Left lobe of liver (tissue), 2 donors: ENCODE data around the gene WWP2. TPM values are rescaled to one million over a fixed set of nuclear protein-coding genes. Genes with fewer than 3 reads are reported as not detected.
"Not testable (repeated sequence)": the region's sequence is repeated elsewhere in the genome, so short reads cannot be mapped to it uniquely, and the experiment has no call there.

Experiments
- ATAC-seq: fragments of 200-7000 bp; cut with Tn5 transposase; one replicate; pipeline ENCODE4 v1.9.1; 2020; ENCODE audit warnings: mild to moderate bottlenecking, moderate library complexity
- DNase-seq: peaks from one replicate; pipeline ENCODE4 v3.0.0-alpha.2; 2020; ENCODE audit warnings: low spot score
- total RNA-seq: library from RNA; stranded (reverse); gene quantifications from one replicate; pipeline ENCODE4 v1.2.1, GENCODE V29; 2021
- donor health status: DM: no; HTN: no; CAD: no; lungs with moderate emphysema.
- donor health status: DM: no; HTN: yes; CAD: no.

WWP2 gene
- total RNA-seq, 1 donor from 2014 or later = 24.5 TPM

- ATAC-seq = no peak
- no peak for DNase-seq
These were observed 16.9 kb upstream of the WWP2 start for GRCh38 chr16:69745232-69745612.

GRCh38 chr16:69745959-69746358, 16.2 kb upstream of the WWP2 start:
- DNase-seq (no peak), ATAC-seq (no peak)

GRCh38 chr16:69747115-69747514, 15.0 kb upstream of the WWP2 start:
- no peak for DNase-seq
- no peak for ATAC-seq

DNA sequence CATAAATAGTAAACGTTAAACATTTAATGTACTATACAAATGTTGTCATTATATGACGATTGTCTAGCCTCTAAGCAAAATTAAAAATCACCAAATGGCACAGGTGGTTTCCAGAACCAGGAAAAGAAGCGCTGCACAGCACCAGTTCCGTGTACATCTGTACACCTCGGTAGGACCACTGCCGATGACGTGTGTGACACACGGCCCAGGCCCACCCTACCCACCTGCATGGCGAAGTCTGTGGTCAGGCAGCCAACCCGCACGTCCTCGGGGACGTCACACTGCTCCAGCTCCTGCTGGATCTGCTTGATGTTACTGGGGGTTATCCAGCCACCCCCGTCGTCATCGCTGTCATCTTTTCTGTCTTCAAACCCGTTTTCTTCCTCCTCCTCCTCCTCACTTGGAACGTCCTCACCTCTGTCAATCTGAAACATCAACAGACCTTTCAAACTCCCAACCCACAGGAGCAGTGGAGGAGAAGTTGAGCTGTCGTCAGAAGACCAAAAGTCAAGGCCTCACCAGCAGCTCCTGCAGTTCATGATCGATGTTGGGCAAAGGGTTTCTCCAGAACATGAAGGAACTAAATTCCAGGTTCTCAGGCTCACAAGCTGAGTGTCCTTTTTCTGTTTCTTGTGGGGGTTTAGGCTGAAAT, 13.3 kb upstream of the WWP2 start:
- ATAC-seq (no peak), DNase-seq (no peak)

DNA sequence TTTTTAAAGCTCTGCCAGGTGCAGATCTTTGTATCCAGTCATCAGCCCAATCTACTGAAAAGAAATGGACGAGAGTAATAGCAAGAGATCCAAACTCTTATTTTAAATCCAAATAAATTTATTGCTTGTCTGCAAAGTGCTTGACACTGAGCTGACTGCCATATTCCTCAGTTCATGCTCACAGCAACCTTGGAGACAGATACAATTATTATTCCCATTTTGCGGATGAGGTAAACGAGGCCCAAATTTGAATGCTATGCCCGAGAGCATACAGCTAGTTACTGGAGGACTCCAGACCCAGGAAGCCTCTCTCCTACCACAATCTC, 8.0 kb upstream of the WWP2 start:
- ATAC-seq (no peak), DNase-seq (no peak)

DNA sequence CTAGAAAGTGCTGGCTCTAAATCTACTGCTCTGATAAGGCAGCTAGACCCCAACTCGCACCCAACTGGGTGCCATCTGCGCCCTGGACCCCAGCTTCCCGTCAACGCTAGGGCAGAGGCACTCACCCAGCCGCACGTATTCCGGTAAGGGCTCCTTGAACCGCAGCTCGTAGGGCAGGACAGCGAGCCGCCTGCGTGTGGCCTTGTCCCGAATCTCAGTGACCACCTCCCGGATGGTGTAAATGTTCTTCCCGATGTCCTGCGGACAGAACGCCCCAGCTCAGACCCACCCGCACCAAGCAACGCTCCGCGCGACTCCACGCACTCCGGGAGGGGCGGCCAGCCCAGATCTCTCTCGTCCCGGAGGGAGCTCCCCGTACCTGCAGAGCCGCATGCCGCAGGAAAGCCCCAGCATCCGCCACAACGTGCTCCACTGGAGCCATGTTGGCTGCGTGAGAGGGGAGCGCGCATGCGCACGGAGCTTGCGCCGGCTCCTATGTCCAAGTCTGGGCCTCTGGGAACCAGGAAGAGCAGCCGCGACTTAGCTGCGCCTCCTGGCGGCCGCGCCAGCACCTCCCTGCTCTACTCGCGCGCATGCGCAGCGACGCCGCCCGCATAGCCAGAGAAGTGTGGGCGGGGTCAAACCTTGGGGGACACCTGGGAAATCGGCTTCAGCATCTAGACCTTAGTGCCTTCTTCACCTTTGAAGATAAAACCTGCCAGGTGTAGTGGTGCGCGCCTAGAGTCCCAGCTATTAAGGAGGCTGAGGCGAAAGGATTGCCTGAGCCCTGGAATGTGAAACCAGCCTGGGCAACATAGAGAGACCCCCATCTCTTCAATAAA, 7.4 kb upstream of the WWP2 start, which contains the start of gene NOB1:
TSS of gene NOB1 (minus strand) at position 458 of the 842 bp plus-strand sequence. CDS start at position 442, 16 bp downstream.
- DNase-seq (peak; percentile 97), ATAC-seq (peak; percentile 98)

DNA sequence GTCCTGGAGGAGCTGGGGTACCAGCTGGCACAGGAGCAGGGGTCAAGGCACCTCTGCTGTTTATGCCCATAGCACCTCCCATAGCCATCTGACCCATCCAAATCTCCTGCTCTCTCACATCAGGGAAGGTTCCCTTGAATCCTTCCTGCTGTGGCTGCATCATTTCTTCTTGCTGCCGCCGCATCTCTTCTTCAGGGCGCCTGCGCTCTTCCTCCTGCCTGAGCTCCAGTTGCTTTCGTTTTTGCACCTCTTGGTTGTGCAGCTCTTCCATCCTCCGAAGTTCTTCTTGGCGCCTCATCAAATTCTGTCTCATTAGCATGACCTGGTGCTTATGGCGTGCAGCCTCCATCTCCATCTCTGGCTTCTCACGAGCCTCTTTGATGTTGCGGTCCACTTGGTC, 5.4 kb upstream of the WWP2 start:
- no peak for ATAC-seq
- no peak for DNase-seq

- not testable (repeated sequence) for DNase-seq, ATAC-seq
These were observed 4.8 kb upstream of the WWP2 start for GRCh38 chr16:69757375-69757774.

DNA sequence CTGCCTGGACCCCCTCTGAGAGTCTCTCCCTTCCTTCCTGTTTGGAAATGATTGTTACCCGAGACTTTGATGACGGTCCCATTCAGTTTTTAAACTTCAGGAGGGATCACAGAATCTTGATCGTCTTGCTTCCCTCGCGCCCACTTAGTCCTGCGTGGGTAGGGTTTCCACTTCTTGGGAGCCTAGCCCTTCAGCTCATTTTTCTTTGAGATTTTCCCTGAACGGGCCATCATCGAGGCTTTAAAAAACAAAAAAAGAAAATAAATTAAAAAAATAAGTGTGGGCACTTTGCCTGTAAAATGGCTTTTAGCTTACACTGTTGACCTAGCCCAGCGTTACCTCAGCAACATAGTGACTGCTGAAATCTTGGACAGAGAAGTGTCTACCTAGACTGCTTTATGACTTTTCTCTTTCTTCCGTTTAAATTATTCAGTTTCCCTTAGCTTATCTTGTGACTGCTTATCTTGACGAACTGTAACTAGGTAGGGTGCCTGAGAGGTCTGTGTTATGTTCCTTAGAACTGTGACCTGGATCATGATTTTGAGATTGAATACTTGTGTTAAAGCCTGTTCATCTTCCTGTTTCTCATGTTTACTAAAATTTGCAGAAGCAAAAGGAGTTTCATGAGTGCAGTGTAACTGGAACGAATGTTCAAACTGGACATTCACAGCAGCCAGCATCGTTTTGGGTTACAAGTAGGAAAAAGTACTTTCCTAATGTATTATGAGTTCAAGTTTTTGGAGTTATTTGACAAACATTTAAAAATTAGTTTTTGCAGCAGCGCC, 874 bp downstream of the WWP2 start:
- DNase-seq = no peak
- ATAC-seq = peak; percentile 59

DNA sequence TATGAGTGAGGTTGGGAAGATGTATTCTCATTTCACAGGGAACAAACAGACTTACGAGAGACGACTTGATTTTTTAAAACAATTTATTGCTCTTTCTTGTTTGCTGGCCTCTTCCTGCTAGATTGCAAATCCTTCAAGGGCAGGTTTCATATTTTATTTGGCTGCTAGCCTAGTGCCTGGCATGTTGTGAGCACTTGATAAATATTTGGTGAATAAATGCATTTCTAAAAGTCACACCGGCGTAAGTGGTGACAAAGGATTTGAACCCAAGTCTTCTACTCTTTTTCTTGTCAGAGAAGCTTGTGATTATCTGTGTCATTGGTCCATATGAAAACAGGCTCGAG, 1.4 kb downstream of the WWP2 start:
- ATAC-seq (no peak), DNase-seq (no peak)

GRCh38 chr16:69767459-69768229, 5.5 kb downstream of the WWP2 start:
- no peak for ATAC-seq

GRCh38 chr16:69768666-69769065, 6.5 kb downstream of the WWP2 start:
- DNase-seq = no peak
- ATAC-seq = no peak

More at GRCh38 chr16:69767459-69768229, 5.5 kb downstream of the WWP2 start:
- DNase-seq = no peak

- DNase-seq (no peak), ATAC-seq (no peak)
These were observed 7.3 kb downstream of the WWP2 start for GRCh38 chr16:69769404-69769803.

DNA sequence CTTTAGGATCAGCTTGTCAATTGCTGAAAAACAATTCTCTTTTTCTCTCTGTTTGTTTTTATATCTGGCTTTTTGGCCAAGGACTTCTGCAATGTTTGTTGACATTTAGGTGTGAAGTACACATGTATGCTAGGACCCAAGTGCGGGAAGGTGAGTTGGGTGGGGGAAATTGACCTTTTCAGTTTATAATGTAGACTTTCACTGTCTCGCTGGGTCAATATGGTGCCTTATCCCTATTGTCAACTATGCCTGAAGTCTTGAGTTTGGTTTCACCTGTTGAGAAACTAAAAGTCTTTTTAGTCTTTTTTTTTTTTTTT, 9.5 kb downstream of the WWP2 start:
- DNase-seq (no peak), ATAC-seq (peak; percentile 19)

- DNase-seq (no peak), ATAC-seq (no peak)
These were observed 11.3 kb downstream of the WWP2 start for GRCh38 chr16:69773260-69773947.

GRCh38 chr16:69775563-69775962, 13.4 kb downstream of the WWP2 start:
- ATAC-seq = no peak

DNA sequence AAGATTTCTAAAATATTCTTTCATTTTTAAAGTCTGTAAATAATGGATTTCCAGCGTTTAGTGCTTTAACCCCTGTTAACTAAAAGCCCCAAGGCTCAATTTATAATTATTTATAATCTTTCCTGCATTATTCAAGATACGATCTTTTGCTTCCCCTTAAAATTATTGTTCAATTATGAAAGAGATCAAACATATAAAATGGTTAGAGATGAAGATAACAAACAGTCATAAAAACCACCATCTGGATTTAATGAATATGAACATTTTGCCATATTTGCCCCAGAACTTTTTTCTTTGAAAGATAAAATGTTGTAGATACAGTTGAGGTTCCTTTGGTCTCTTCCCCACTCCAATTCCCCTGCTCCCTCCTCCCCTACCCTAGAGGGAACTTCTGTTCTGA, 17.6 kb downstream of the WWP2 start:
- no peak for DNase-seq
- ATAC-seq = no peak

More at GRCh38 chr16:69775563-69775962, 13.4 kb downstream of the WWP2 start:
- DNase-seq = no peak

GRCh38 chr16:69781118-69781517, 19.0 kb downstream of the WWP2 start:
- ATAC-seq (no peak), DNase-seq (no peak)

DNA sequence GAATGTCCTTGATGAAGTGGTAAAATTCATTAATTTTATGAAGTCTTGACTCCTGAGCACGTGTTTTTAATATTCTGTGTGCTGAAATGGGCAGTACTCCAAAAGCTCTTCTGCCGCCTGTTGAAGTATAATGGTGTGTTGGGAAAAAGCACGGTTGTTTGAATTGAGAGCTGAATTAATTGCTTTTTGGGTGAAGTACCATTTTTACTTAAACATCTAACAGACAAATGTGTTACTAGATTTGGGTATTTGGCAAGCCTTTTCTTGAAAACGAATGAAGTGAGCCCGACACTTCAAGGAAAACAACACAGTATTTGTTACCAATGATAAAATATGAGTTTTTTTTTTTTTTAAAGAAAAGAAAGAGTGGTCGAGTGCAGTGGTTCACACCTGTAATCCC, 22.5 kb downstream of the WWP2 start:
- DNase-seq = no peak
- ATAC-seq = no peak

DNA sequence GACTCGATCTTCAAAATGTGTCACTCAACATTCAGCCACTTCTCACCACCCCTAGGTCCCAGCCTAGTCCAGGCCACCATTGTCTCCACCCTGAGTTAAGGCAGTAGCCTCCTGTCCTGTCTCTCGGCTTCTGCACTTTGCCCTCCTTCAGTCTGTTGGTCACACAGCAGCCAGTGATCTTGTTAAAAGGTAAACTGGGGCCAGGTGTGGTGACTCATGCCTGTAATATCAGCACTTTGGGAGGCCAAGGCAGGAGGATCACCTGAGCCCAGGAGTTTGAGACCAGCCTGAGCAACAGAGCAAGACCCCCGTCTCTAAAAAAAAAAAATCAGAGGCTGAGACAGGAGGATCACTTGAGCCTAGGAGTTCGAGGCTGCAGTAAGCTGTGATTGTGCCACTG, 25.8 kb downstream of the WWP2 start:
- ATAC-seq = no peak
- no peak for DNase-seq
